Measurements from ENCODE around the gene C1QL4.
A peak's percentile ranks its signal among the peaks of the same experiment; 100 is the strongest.

DNA sequence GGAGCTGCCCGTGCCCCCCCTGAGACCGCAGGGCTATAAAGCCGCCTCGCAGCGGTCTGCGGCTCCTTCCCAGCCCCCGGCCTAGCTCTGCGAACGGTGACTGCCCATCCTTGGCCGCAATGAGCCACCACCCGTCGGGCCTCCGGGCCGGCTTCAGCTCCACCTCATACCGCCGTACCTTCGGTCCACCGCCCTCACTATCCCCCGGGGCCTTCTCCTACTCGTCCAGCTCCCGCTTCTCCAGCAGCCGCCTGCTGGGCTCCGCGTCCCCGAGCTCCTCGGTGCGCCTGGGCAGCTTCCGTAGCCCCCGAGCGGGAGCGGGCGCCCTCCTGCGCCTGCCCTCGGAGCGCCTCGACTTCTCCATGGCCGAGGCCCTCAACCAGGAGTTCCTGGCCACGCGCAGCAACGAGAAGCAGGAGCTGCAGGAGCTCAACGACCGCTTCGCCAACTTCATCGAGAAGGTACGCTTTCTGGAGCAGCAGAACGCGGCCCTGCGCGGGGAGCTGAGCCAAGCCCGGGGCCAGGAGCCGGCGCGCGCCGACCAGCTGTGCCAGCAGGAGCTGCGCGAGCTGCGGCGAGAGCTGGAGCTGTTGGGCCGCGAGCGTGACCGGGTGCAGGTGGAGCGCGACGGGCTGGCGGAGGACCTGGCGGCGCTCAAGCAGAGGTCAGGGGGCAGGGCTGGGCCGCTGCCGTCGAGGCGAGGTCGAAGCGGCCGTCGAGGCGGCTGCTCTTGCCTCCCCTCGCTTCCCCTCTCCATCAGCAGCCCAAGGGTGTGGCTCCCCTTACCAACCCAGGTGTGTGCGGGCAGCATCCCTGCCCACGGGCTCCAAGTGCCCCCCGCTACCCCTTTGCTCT lies 41.7 kb downstream of the C1QL4 start, which contains the start of gene PRPH:
- TF ChIP-seq, protein P1, sequence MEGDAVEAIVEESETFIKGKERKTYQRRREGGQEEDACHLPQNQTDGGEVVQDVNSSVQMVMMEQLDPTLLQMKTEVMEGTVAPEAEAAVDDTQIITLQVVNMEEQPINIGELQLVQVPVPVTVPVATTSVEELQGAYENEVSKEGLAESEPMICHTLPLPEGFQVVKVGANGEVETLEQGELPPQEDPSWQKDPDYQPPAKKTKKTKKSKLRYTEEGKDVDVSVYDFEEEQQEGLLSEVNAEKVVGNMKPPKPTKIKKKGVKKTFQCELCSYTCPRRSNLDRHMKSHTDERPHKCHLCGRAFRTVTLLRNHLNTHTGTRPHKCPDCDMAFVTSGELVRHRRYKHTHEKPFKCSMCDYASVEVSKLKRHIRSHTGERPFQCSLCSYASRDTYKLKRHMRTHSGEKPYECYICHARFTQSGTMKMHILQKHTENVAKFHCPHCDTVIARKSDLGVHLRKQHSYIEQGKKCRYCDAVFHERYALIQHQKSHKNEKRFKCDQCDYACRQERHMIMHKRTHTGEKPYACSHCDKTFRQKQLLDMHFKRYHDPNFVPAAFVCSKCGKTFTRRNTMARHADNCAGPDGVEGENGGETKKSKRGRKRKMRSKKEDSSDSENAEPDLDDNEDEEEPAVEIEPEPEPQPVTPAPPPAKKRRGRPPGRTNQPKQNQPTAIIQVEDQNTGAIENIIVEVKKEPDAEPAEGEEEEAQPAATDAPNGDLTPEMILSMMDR (optimal IDR thresholded peaks at IDR 0.05 in 1 of 3, IDR thresholded peaks at IDR 0.05 in 1 of 3, conservative IDR thresholded peaks at IDR 0.05 in 1 of 3; ENCODE audit: extremely low read depth in 1 of 3, insufficient read depth in 2 of 3, low read length in 3 of 3): no peak
- TF ChIP-seq EZH2 (IDR thresholded peaks at IDR 0.05; ENCODE audit: low read length): peak; percentile 79

Measured in keratinocyte (primary cell).